ENCODE results near the gene FRMD6.
A peak's percentile ranks its signal among the peaks of the same experiment; 100 is the strongest.
"Not testable (repeated sequence)": the region's sequence is repeated elsewhere in the genome, so short reads cannot be mapped to it uniquely, and the experiment has no call there.

FRMD6 gene

DNA sequence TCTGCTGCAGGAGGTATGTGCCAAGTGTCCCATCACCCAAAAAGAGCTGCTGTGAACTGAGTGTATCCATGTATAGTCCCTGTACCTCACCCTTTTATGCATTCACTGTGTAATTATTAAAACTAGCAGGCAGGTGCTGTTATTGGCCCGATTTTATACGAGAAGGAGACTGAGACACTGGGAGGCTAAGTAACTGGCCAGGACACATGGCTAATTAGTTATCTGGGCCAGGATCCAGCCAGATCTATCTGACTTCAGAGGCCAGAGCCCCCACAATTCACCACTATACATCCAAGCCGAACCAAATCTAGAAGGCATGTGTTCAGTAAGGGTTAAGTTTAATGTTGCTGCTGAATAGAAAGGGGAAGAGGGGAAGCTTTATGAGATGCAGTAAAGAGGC, 73.4 kb downstream of the FRMD6 start:
- no peak for DNase-seq (ENCODE audit: low spot score)

DNA sequence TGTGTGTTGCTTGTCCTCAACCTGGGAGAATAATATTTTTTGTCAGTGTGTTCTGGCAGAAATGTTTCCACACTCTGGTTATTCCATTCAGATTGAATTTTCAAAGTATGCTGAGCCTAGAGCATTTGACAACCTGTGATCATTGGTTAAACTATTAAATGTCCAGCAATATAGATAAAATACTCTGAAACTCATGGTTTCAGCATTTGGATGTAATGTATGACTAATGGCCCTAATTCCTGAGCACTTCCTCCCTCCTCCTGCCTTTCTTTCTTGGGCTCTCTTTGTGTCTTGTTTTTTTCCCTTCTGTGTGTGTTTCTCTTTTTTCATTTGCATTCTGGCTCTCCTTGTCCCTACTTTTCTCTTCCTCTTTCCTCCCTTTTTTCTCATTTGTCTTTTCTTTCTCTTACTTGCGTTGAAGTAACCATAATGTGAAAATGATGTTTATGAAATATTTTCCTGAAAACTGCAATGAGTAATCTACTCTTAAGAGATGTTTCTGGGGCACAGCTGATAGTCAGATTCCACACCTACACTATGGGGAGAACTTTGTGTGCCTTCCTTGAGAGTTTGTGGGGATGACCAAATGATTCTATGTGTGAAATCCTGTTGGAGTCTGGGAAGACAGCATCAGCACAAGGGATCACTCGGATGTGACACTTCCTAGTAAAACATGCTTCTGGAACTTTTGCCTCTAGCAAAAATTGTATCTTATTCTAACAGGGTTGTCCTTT, 74.6 kb downstream of the FRMD6 start:
- DNase-seq (ENCODE audit: low spot score), result no peak

DNA sequence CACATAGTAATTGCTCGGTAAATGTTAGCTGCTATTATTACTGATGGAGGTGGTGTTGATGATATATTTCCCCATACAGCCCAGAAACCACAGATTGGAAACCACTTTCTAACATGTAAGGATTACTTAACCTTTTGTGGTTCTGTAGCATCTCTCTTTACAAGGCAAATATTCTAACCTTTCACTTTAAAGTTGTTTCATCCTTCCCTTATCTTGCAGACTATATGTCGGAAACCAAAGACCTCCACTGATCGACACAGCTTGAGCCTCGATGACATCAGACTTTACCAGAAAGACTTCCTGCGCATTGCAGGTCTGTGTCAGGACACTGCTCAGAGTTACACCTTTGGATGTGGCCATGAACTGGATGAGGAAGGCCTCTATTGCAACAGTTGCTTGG, 75.8 kb downstream of the FRMD6 start:
- no peak for DNase-seq (ENCODE audit: low spot score)

DNA sequence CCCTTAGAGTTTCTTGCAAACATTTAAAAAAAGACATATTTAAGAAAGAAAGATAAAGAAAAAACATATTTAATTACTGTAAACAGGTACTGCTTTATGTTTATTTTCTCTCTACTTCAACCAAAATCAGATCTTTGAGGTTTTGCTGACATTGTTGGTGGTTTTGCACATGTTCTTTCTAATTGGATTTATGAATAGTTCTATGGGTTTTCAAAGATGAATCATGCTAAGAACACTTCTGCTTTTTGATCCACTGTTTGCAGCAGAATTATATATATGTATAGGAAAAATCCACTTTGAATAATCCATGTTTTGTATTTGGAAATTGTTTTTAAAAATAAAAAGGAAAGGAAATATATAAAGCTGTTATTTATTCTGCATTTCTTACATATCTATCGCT, 78.4 kb downstream of the FRMD6 start:
- DNase-seq (ENCODE audit: low spot score), result no peak

DNA sequence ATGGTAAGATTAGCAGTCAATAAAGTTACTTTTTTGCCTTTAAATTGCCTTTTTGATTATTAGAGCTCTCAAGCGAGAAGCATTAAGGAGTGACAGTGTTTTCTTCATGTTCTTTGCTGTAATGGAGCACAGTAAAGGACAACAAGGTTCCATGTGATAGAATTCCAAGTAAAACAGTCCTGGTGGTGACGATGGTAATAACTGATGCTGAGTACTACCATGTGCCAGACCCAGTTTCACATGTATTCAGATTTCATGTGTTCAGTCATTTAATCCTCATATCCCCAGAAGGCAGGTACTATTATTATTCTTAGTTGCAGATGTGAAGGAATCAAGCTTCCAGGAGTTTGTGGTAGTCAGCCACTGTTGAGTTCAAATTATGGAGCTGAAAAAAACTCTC, 79.0 kb downstream of the FRMD6 start:
- no peak for DNase-seq (ENCODE audit: low spot score)

DNA sequence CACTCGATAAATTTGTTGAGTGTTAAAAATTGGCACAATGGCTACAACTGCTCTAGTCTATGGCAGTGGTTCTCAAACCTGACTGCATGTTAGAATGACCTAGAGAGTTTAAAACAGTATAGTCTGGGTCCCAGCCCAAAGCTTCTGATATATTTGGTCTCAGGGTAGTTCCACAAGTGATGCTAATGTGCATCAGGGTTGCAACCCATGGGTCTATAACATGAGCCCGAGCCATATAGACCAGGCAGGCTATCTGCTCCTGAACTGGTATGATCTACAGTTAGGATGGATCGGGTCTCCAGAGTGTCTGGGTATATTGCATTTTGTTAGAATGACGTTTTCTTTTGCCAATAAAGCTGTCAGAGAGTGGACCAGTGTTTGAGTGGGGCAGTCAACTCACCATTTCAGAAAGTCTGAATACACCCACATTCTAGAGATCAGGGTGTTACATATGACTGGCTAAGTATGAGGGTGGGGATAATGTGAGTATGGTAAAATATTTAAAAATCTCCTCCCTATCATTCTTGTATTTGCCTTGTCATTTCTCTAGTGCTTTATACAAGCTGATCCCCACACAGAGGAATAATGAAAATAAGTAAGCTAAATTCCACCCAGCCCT, 80.9 kb downstream of the FRMD6 start:
- DNase-seq (ENCODE audit: low spot score), result no peak

DNA sequence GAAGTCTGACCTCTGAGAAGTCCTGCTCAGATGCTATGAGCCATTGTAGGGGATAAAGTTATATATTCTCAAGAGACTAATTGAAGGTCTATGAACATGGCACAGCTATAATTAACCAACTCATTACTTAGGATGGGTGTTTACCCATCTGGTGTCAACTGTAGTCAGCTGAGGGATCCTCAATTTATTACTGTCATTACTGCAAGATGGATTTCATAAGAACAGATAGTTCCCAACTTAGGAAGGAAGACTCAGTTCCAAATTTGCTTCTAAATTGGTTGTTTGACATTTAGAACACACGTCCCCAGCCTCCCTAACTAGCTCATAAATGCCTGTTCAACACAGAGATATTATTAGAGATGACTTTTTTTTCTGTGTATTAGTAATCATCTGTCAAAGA, 81.4 kb downstream of the FRMD6 start:
- DNase-seq (ENCODE audit: low spot score), result no peak

DNA sequence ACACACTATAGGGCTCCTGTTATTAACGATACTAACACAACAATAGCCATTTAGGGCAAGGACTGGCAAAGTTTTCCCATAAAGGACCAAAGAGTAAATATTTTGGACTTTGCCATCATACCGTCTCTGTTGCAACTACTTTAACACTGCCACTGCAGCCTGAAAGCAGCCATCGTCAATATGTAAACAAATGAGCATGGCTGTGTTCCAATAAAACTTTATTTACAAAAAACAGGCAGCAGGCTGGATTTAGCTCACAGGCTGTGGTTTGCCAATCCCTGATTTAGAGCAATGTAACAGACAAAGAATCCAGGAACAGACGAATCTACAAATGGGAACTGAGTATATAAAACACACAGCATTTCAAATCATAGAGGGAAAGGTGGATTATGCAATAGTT, 84.1 kb downstream of the FRMD6 start:
- no peak for DNase-seq (ENCODE audit: low spot score)

DNA sequence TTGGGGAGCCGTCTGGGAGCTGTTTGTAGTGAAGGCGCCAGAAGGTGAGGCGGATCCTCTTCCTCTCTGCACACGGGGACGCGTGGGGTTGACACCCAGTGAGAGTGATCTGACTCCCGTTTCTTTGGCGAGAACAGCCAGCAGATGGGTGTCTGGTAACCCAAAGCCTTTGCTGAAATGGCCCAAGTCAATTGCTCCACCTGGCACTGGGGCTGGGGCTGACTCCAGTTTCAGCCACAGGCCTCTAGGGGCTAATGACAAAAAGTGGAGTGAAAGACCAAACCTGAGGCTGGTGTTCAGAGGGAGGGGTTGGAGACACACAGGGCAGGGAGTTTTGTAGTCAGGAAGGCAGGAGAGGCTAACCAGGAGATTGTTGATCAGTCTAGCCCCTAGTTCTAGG, 87.0 kb downstream of the FRMD6 start:
- DNase-seq (ENCODE audit: low spot score), result no peak

DNA sequence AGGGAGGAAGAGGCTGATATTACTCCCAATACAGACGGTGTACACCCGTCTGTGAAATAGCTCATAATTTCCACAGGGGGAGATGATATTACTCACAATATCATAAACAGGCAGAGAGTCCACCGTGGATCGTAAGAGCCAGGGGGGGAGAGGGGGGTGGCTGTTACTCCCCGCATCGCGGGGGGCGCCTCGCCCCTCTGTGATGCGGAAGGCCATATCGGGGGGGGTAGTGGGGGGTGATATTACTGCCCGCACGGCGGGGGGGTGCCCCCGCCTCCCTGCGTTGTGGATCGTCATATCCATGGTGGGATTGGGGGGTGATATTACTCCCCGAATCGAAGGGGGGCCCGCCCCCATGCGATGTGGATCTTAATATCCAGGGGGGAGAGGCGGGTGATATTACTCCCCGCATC, 91.9 kb downstream of the FRMD6 start:
- no peak for DNase-seq (ENCODE audit: low spot score)

DNA sequence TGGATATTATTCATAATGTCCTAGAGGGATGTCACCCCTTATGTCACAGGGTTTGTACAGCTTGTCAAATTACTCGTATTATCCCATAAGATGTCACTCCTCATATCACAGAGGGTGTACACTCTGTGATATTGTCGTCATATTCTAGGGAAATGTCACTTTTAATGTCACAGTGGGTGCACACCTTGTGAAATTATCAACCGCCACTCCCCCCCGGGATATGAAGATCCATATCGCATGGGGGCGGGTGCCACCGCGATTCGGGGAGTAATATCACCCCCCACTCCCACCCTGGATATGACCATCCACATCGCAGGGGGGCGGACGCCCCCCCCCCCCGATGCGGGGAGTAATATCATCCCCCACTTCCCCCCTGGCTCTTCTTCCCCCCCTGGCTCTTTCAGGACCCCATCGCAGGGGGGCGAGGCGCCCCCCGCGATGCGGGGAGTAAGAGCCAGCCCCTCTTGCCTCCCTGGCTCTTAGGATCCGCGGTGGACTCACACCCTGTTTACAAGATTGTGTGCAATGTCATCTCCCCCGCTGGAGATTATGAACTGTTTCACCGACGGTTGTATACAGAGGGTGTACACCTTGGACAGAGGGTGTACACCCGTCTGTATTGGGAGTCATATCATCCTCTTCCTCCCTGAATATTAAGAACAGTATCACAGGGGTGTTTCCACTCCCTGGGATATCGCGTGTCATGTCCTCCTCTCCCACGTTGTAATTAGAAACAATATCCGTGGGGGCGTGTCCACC, 92.8 kb downstream of the FRMD6 start:
- DNase-seq (ENCODE audit: low spot score), result no peak

DNA sequence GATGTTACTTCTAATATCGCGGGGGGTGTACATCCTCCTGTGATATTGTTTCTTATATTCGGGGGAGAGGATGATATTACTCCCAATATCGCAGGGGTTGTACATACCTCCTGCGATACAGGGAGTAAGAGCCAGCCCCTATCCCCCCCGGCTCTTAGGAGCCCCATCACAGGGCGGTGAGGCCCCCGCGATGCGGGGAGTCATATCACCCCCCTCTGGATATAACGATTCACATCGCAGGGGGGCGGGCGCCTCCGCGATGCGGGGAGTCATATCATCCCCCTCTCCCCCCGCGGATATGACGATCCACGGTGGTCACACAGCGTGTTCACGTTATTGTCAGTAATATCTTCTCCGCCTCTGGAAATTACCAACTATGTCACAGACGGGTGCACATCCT, 95.1 kb downstream of the FRMD6 start:
- not testable (repeated sequence) for DNase-seq (ENCODE audit: low spot score)

DNA sequence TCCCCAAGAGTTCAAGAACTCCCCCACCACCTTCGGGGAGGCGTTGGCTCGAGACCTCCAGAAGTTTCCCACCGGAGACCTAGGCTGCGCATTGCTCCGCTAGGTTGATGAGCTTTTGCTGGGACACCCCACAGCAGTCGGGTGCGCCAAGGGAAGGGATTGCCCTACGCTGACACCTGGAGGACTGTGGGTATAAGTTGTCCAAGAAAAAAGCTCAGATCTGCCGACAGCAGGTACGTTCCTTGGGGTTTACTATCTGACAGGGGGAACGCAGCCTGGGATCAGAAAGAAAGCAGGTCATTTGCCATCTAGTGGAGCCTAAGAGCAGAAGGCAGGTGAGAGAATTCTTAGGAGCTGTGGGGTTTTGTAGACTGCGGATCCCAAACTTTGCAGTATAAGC, 98.8 kb downstream of the FRMD6 start:
- no peak for DNase-seq (ENCODE audit: low spot score)

DNA sequence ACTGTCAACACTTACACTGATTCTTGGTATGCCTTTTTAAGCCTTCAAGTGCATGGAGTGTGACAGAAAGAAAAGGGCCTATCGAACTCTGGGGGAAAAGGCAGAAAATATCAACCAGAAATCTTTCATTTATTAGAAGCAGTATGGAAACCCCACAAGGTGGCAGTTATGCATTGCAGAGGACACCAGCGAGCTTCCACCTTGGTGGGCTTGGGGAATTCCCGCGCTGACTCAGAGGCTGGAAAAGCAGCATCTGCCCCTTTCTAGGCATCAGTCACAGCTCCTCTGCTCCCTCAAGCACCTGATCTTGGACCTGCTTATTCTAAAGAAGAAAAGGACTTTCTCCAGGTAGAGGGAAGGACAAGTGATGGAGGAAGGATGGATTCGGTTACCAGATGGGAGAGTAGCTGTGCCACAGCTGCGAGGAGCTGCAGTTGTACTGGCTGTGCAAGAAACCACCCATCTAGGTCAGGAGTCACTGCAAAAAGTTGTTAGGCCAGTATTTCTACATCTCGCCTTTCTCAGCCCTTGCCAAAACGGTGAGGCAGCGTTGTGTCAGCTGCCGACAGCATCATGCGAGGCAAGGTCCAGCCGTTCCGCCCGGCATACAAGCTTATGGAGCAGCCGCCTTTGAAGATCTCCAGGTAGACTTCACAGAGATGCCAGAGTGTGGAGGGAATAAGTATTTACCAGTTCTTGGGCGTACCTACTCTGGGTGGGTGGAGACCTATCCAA, 100.1 kb downstream of the FRMD6 start:
- not testable (repeated sequence) for DNase-seq (ENCODE audit: low spot score)

DNA sequence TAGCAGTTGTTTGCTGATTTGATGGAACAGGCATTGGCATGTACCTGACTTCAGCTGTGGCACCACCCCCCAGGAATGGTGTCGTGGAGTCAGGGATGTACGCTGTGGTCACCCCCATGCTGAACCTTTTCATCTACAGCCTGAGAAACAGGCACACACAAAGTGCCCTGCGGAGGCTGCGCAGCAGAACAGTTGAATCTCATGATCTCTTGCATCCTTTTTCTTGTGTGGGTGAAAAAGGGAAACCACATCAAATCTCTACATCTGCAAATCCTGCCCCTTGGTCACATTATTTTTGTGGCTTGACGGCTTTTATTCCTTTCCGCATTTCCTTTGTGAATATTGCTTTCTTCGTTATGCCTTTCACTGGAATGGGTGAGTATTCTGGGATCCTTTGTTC, 106.0 kb downstream of the FRMD6 start:
- DNase-seq (ENCODE audit: low spot score), result not testable (repeated sequence)

DNA sequence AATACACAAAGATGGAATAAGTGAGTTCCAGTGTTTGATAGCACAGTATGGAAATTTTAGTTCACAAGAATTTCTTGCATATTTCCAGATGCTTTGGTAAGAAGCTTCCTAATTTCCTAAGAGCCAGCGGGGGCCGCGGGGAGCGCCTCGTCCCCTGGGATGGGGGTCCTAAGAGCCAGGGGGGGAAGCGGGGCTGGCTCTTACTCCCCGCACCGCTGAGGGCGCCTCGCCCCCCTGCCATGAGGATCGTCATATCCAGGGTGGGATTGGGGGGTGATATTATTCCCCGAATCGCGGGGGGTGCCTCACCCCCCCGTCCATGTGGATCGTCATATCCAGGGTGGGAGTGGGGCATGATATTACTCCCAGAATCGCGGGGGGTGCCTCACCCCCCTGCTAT, 108.2 kb downstream of the FRMD6 start:
- no peak for DNase-seq (ENCODE audit: low spot score)

DNA sequence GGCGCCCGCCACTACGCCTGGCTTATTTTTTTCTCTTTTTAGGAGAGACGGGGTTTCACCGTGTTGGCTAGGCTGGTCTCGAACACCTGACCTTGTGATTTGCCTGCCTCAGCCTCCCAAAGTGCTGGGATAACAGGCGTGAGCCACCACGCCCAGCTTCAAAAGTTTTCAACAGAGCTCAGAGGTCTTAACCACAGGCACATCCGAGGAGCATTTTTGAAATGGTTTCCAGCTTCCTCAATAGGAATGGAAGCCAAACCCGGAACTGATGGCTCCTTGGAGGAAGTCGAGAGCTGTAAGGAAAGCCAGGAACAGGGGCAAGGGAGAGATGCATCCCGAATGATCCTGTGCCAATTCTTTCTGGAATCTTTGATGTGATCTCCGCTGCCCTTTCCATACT, 114.0 kb downstream of the FRMD6 start:
- not testable (repeated sequence) for DNase-seq (ENCODE audit: low spot score)

DNA sequence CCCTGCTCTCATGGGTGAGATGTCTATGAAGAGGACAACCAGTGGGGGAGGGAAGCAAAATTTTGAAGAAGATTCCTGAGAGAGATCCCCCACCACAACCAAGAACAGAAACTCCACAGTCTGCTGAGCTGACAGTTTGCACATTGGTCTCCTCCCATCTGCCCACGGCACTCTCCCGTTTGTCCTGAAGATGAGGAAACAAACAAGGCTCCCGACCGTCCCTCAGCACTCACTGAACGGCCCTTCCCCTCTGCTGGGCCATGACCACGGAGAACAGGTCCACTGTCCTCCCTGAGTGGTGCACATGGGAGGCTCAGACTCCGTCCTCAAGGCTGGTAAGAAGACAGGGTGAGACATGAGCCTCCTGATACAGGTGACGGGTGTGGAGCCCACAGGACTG, 114.9 kb downstream of the FRMD6 start:
- DNase-seq (ENCODE audit: low spot score), result not testable (repeated sequence)

DNA sequence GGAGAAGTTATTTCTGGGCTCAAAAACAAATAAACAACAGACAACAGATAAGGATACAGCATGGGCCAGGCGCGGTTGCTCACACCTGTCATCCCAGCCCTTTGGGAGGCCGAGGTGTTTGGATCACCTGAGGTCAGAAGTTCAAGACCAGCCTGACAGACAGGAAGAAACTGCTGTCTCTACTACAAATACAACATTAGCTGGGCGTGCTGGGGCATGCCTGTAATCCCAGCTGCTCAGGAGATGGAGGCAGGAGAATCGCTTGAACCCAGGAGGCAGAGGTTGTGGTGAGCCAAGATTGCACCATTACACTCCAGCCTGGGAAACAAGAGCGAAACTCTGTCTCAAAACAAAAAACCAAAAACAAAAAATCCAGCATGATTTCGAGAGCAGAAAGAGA, 117.6 kb downstream of the FRMD6 start:
- DNase-seq (ENCODE audit: low spot score), result not testable (repeated sequence)

DNA sequence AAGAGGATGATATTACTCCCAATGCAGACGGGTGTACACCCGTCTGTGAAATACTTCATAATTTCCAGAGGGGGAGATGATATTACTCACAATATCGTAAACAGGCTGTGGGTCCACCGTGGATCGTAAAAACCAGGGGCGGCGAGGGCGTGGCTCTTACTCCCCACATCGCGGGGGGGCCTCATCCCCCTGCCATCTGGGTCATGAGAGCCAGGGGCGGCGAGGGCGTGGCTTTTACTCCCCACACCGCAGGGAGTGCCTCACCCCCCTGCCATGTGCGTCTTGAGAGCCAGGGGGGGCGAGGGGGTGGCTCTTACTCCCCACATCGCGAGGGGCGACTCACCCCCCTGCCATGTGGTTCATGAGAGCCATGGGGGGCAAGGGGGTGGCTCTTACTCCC, 122.5 kb downstream of the FRMD6 start:
- DNase-seq (ENCODE audit: low spot score), result no peak

DNA sequence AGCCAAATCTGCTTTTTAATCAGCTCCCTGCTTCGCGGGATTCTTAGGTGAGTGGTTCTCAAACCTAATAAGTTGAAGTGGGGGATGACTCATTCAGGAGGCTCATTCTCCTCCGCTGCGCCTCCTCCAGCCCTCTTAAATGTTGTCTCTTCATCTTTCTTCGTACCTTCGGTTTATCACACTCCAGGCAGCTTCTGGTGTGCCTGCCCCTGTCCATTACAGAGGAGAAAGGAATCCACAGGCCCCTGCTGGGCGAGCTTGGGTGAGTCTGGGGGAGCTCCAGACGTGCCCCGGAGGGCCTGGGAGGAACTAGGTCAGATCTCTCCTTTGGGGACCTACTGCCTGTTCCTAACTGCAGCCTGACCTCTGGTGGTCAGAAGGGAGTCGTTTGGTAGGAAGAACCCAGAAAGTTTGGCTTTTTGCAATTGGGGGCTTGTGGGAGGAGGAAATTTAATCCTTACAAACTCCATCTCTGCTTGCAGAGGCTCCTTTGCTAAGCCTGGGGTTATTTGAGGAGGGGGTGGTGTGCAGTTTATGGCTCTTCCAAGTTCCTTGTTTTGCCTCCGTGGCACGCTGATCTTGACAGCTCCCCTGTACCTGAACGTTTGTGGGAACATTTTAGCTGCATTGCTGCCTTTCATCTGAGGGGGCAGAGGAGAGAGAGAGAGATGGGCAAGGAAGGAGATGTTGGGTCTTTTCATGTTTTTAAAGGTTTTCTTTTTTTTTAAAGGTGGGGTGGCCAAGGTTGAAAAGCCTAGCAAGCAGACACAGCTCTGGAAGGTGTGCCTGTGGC, 124.6 kb downstream of the FRMD6 start:
- peak; percentile 74 for DNase-seq (ENCODE audit: low spot score)
